RWPE2 (cell line): ENCODE measurements around the gene ARHGAP44.

Experiments used
- ATAC-seq: fragments of 200-7000 bp; cut with Tn5 transposase; 3 replicates; pipeline ENCODE4 v1.9.1; 2021; ENCODE audit warnings: low read depth
- DNase-seq: peaks from one replicate; pipeline ENCODE4 v3.0.0-alpha.2; 2020; ENCODE audit warnings: low spot score
- H3K27ac ChIP-seq: fragments of 450-650 bp; 2 replicates; pipeline ENCODE4 v1.5.1; 2017; ENCODE audit warnings: mild to moderate bottlenecking; ENCODE audit not compliant: poor library complexity, severe bottlenecking
- H3K27me3 ChIP-seq: fragments of 250-450 bp; sonication (Bioruptor Pico); 2 replicates; pipeline ENCODE4 v1.5.1; 2021; ENCODE audit warnings: mild to moderate bottlenecking, moderate library complexity; ENCODE audit not compliant: insufficient read depth, poor library complexity, severe bottlenecking
- H3K36me3 ChIP-seq: fragments of 250-450 bp; sonication (Bioruptor Pico); 2 replicates; pipeline ENCODE4 v1.5.1; 2020; ENCODE audit warnings: low read depth, mild to moderate bottlenecking, moderate library complexity
- H3K4me1 ChIP-seq: fragments of 250-450 bp; sonication (Bioruptor Pico); 2 replicates; pipeline ENCODE4 v1.5.1; 2021; ENCODE audit warnings: mild to moderate bottlenecking, moderate library complexity; ENCODE audit not compliant: insufficient read depth, poor library complexity, severe bottlenecking
- H3K4me3 ChIP-seq: fragments of 250-450 bp; sonication (Bioruptor Pico); 2 replicates; pipeline ENCODE4 v1.5.1; 2021; ENCODE audit warnings: mild to moderate bottlenecking, moderate library complexity; ENCODE audit not compliant: severe bottlenecking
- H3K9me3 ChIP-seq: fragments of 250-450 bp; sonication (Bioruptor Pico); 2 replicates; pipeline ENCODE4 v1.5.1; 2021; ENCODE audit warnings: mild to moderate bottlenecking, moderate library complexity; ENCODE audit not compliant: severe bottlenecking
- CTCF ChIP-seq: fragments of 450-650 bp; IDR thresholded peaks from one replicate; pipeline ENCODE4 v1.5.1; 2017; ENCODE audit warnings: mild to moderate bottlenecking, moderate library complexity; ENCODE audit not compliant: poor library complexity, severe bottlenecking

ARHGAP44 gene

GRCh38 chr17:12853921-12854320 is 64.6 kb downstream of the ARHGAP44 start:
- ATAC-seq, result no peak
- H3K4me1 ChIP-seq, result no peaks in the 10 kb centered on the region

GRCh38 chr17:12856416-12856815 is 67.1 kb downstream of the ARHGAP44 start:
- Histone ChIP-seq H3K27me3 (no peaks in the 10 kb centered on the region), H3K9me3 (no peaks in the 10 kb centered on the region), H3K4me3 (no peak overlapping the region), H3K36me3 (no peaks in the 10 kb centered on the region), H3K27ac (no peak overlapping the region), H3K4me1 (no peaks in the 10 kb centered on the region)
- no peak for DNase-seq
- no peak for ATAC-seq
- no peak for TF ChIP-seq CTCF

More at GRCh38 chr17:12853921-12854320, 64.6 kb downstream of the ARHGAP44 start:
- no peaks in the 10 kb centered on the region for H3K27me3 ChIP-seq
- no peak for TF ChIP-seq CTCF
- no peak for DNase-seq
- H3K36me3 ChIP-seq, result no peaks in the 10 kb centered on the region
- H3K27ac ChIP-seq, result no peak overlapping the region
- H3K4me3 ChIP-seq, result no peak overlapping the region
- H3K9me3 ChIP-seq, result no peaks in the 10 kb centered on the region

GRCh38 chr17:12857592-12857991 is 68.3 kb downstream of the ARHGAP44 start:
- TF ChIP-seq CTCF, result no peak

GRCh38 chr17:12859520-12859919 is 70.2 kb downstream of the ARHGAP44 start:
- ATAC-seq (no peak), DNase-seq (no peak)
- no peaks in the 10 kb centered on the region for H3K36me3 ChIP-seq
- H3K9me3 ChIP-seq, result no peaks in the 10 kb centered on the region
- H3K27me3 ChIP-seq, result no peaks in the 10 kb centered on the region
- H3K4me3 ChIP-seq, result no peak overlapping the region
- H3K27ac ChIP-seq, result no peak overlapping the region
- no peak for TF ChIP-seq CTCF
- no peaks in the 10 kb centered on the region for H3K4me1 ChIP-seq

More at GRCh38 chr17:12857592-12857991, 68.3 kb downstream of the ARHGAP44 start:
- ATAC-seq, result no peak
- Histone ChIP-seq H3K4me1 (no peaks in the 10 kb centered on the region), H3K36me3 (no peaks in the 10 kb centered on the region), H3K4me3 (no peak overlapping the region), H3K27ac (no peak overlapping the region), H3K9me3 (no peaks in the 10 kb centered on the region), H3K27me3 (no peaks in the 10 kb centered on the region)
- no peak for DNase-seq

- Histone ChIP-seq H3K27me3 (no peaks in the 10 kb centered on the region), H3K4me3 (no peak overlapping the region), H3K27ac (no peak overlapping the region), H3K36me3 (no peaks in the 10 kb centered on the region), H3K9me3 (no peaks in the 10 kb centered on the region), H3K4me1 (no peaks in the 10 kb centered on the region)
- no peak for TF ChIP-seq CTCF
- DNase-seq (no peak), ATAC-seq (no peak)
Measured at GRCh38 chr17:12865769-12866168, 76.5 kb downstream of the ARHGAP44 start.
